Glutamatergic neuron (in vitro differentiated cells): Measurements from ENCODE around the gene ARHGAP23. TPM values are rescaled to one million over a fixed set of nuclear protein-coding genes. Genes with fewer than 3 reads are reported as not detected.

ENCODE experiments used
- DNase-seq: peaks from one replicate; pipeline ENCODE4 v3.0.0; 2022
- H3K27ac Mint-ChIP-seq: one replicate; pipeline ENCODE4 v1.8.0; 2020; ENCODE audit warnings: mild to moderate bottlenecking, mixed read lengths, inconsistent platforms; ENCODE audit not compliant: unreplicated experiment
- H3K27me3 Mint-ChIP-seq: one replicate; pipeline ENCODE4 v1.8.0; 2020; ENCODE audit warnings: mild to moderate bottlenecking, moderate library complexity, mixed read lengths, inconsistent platforms; ENCODE audit not compliant: unreplicated experiment
- H3K36me3 Mint-ChIP-seq: one replicate; pipeline ENCODE4 v1.8.0; 2020; ENCODE audit warnings: mild to moderate bottlenecking, mixed read lengths, inconsistent platforms; ENCODE audit not compliant: unreplicated experiment
- H3K4me1 Mint-ChIP-seq: one replicate; pipeline ENCODE4 v1.8.0; 2020; ENCODE audit warnings: mild to moderate bottlenecking, low read depth, mixed read lengths, inconsistent platforms; ENCODE audit not compliant: unreplicated experiment
- H3K4me3 Mint-ChIP-seq: one replicate; pipeline ENCODE4 v1.8.0; 2020; ENCODE audit warnings: mild to moderate bottlenecking, mixed read lengths, inconsistent platforms; ENCODE audit not compliant: unreplicated experiment
- H3K9me3 Mint-ChIP-seq: one replicate; pipeline ENCODE4 v1.8.0; 2020; ENCODE audit warnings: mild to moderate bottlenecking, moderate library complexity, mixed read lengths, inconsistent platforms; ENCODE audit not compliant: unreplicated experiment
- total RNA-seq: library from RNA; stranded (reverse); fragmentation: NEBNext Ultra II Directional; extraction: Animal tissue kit (Norgen Biotek cat#: 25700); gene quantifications from one replicate; pipeline ENCODE4 v1.2.1, GENCODE V29; 2021; ENCODE audit not compliant: unreplicated experiment
- TF ChIP-seq, protein P1 (sequence below): fragments of 200-600 bp; sonication (generic); IDR thresholded peaks from one replicate; pipeline ENCODE4 v1.5.0; 2021; ENCODE audit not compliant: partially characterized antibody, unreplicated experiment

ARHGAP23 gene
- total RNA-seq, 1 donor from 2014 or later = 23.6 TPM

DNA sequence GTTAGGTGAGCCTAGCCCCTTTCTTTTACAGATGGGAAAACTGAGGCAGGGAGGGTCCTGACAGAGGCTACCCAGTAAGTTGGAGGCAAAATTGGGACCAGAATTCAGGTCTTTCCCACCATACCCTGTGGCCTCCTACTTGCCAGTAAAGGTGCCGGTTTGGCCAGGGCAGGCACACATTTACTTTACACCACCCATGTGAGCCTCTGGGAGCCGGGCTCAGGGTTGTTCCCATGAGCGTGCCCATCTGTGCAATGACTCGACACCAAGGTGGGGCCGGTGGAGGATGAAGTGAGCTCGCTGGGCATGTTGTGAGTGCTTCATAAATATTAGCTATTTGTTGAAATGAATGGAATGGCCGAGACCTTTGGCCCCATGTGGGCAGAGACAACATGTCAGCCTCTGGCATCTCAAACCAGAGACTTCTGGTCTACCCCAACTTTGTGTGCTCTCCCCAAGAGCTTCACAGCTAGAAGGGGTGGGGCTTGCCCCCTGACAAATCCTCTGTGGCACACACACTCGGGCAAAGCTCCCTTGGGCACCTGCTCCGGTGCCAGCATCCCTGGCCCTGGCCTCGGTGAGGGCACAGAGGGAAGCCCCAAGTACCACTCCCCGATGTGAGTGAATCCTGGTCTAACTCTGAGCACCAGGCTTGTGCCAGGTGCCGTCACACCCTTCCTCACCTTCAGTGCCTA, 117.4 kb downstream of the ARHGAP23 start:
- Mint-ChIP-seq H3K9me3 (peaks cover 4% of the 10 kb centered on the region), H3K27me3 (peaks cover 17% of the 10 kb centered on the region), H3K4me3 (no peak overlapping the region), H3K36me3 (no peaks in the 10 kb centered on the region), H3K4me1 (peaks cover 2% of the 10 kb centered on the region), H3K27ac (no peak overlapping the region)
- no peak for DNase-seq
- TF ChIP-seq, protein P1, sequence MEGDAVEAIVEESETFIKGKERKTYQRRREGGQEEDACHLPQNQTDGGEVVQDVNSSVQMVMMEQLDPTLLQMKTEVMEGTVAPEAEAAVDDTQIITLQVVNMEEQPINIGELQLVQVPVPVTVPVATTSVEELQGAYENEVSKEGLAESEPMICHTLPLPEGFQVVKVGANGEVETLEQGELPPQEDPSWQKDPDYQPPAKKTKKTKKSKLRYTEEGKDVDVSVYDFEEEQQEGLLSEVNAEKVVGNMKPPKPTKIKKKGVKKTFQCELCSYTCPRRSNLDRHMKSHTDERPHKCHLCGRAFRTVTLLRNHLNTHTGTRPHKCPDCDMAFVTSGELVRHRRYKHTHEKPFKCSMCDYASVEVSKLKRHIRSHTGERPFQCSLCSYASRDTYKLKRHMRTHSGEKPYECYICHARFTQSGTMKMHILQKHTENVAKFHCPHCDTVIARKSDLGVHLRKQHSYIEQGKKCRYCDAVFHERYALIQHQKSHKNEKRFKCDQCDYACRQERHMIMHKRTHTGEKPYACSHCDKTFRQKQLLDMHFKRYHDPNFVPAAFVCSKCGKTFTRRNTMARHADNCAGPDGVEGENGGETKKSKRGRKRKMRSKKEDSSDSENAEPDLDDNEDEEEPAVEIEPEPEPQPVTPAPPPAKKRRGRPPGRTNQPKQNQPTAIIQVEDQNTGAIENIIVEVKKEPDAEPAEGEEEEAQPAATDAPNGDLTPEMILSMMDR = no peak

GRCh38 chr17:38546396-38546795, 118.1 kb downstream of the ARHGAP23 start:
- no peak for DNase-seq
- Mint-ChIP-seq H3K4me3 (no peak overlapping the region), H3K4me1 (peaks cover 2% of the 10 kb centered on the region), H3K9me3 (peaks cover 4% of the 10 kb centered on the region), H3K27ac (no peak overlapping the region), H3K36me3 (peaks cover 2% of the 10 kb centered on the region), H3K27me3 (peaks cover 17% of the 10 kb centered on the region)
- TF ChIP-seq, protein P1 = no peak

GRCh38 chr17:38547444-38547843, 119.2 kb downstream of the ARHGAP23 start:
- Mint-ChIP-seq H3K9me3 (peaks cover 3% of the 10 kb centered on the region), H3K27me3 (peaks cover 15% of the 10 kb centered on the region), H3K36me3 (peaks cover 5% of the 10 kb centered on the region), H3K4me3 (no peak overlapping the region), H3K4me1 (no peaks in the 10 kb centered on the region), H3K27ac (no peak overlapping the region)
- no peak for DNase-seq
- TF ChIP-seq, protein P1 = no peak

GRCh38 chr17:38549285-38549684, 121.0 kb downstream of the ARHGAP23 start:
- H3K27me3 Mint-ChIP-seq = peaks cover 10% of the 10 kb centered on the region
- peaks cover 3% of the 10 kb centered on the region for H3K9me3 Mint-ChIP-seq
- DNase-seq = no peak
- H3K27ac Mint-ChIP-seq = no peak overlapping the region
- no peaks in the 10 kb centered on the region for H3K4me1 Mint-ChIP-seq
- TF ChIP-seq, protein P1 = no peak
- H3K36me3 Mint-ChIP-seq = peaks cover 5% of the 10 kb centered on the region
- H3K4me3 Mint-ChIP-seq = no peak overlapping the region

GRCh38 chr17:38550661-38551060, 122.4 kb downstream of the ARHGAP23 start:
- H3K36me3 Mint-ChIP-seq = peaks cover 5% of the 10 kb centered on the region
- no peak for DNase-seq
- TF ChIP-seq, protein P1 = no peak
- no peak overlapping the region for H3K4me3 Mint-ChIP-seq
- H3K27ac Mint-ChIP-seq = no peak overlapping the region
- H3K4me1 Mint-ChIP-seq = no peaks in the 10 kb centered on the region
- peaks cover 10% of the 10 kb centered on the region for H3K27me3 Mint-ChIP-seq
- peaks cover 3% of the 10 kb centered on the region for H3K9me3 Mint-ChIP-seq
